ENCODE results near the gene TAF11L14.

The TAF11L14 gene

DNA sequence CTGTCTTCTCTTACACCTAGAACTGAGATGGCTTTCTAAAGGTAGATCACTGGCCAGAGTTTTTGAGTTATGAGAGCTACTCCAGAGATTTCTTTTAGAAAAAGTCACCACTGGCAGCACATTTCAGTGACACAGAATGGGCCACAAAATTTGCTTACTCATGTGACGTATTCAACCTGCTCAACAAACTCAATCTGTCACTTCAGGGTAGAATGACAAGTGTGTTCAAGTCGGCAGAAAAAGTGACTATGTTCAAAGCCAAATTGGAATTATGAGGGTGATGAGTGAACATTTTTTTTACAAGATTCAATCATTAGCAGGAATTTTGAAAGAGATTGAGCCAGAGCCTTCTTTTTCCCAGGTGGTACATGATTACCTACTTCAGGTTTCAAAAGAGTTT lies 46.5 kb downstream of the TAF11L14 start:
- no peak for DNase-seq (ENCODE audit: low read depth)
- TF ChIP-seq, protein P1, sequence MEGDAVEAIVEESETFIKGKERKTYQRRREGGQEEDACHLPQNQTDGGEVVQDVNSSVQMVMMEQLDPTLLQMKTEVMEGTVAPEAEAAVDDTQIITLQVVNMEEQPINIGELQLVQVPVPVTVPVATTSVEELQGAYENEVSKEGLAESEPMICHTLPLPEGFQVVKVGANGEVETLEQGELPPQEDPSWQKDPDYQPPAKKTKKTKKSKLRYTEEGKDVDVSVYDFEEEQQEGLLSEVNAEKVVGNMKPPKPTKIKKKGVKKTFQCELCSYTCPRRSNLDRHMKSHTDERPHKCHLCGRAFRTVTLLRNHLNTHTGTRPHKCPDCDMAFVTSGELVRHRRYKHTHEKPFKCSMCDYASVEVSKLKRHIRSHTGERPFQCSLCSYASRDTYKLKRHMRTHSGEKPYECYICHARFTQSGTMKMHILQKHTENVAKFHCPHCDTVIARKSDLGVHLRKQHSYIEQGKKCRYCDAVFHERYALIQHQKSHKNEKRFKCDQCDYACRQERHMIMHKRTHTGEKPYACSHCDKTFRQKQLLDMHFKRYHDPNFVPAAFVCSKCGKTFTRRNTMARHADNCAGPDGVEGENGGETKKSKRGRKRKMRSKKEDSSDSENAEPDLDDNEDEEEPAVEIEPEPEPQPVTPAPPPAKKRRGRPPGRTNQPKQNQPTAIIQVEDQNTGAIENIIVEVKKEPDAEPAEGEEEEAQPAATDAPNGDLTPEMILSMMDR (IDR thresholded peaks at IDR 0.05; ENCODE audit: low read depth, low read length): no peak
- TF ChIP-seq POLR2A (IDR thresholded peaks at IDR 0.05; ENCODE audit: extremely low read depth, insufficient read length): no peak
- no peak for TF ChIP-seq MYC (IDR thresholded peaks at IDR 0.05; ENCODE audit: low read depth, low read length)
- TF ChIP-seq, protein P2, sequence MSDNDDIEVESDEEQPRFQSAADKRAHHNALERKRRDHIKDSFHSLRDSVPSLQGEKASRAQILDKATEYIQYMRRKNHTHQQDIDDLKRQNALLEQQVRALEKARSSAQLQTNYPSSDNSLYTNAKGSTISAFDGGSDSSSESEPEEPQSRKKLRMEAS (IDR thresholded peaks at IDR 0.05; ENCODE audit: low read depth, low read length): no peak
- H3K4me3 ChIP-seq (ENCODE audit: low read depth, low read length): no peak overlapping the region
